ENCODE results near the gene DHFR2.
"Not testable (repeated sequence)": the region's sequence is repeated elsewhere in the genome, so short reads cannot be mapped to it uniquely, and the experiment has no call there.

Gene DHFR2

DNA sequence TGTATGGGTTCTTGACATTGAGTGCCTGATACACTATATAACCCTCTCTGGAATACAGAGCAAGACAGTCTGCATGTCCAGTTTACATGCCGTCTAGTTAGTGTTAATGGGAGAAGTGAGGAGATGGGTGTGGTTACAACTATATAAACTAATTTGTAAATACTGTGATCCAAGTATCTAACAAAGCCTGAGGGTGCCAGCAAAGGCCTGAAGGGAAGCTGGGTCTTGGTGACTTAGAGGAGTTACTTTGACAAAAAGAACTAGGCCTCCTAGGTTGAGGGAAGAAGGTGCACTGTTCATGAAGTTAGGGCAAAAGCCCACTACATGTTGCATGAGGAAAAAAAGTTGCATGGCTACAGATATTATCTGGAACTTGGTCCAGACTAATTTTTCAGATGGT lies 2.4 kb upstream of the DHFR2 start:
- no peak for DNase-seq

DNA sequence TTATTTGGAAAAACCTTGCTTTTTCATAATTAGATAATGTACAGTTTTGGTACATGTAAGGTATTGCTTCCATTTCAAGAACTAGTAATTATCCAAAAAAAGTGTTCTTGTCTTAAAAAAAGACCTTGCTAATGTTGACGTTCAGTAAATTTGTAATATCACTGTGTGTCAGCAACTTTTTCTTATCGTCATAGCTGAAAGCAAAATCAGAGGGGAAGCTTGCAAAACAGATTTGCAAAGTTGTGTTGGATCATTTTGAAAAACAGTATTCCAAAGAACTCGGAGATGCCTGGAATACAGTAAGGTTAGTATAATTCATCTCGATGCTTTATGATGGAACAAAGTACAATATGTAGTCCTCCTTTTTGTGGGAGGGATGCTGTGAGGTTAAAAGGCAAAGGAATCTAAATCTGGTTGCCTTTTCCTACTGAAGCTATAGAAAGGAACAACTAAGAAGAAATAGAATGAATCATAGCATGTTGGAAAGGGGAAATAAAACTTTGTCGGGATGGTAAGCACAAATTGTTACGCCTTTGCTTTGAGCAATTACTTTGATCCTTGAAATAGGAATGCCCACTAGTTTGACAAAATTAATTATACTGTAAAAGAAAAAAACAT lies 1.6 kb upstream of the DHFR2 start:
- DNase-seq = no peak

DNA sequence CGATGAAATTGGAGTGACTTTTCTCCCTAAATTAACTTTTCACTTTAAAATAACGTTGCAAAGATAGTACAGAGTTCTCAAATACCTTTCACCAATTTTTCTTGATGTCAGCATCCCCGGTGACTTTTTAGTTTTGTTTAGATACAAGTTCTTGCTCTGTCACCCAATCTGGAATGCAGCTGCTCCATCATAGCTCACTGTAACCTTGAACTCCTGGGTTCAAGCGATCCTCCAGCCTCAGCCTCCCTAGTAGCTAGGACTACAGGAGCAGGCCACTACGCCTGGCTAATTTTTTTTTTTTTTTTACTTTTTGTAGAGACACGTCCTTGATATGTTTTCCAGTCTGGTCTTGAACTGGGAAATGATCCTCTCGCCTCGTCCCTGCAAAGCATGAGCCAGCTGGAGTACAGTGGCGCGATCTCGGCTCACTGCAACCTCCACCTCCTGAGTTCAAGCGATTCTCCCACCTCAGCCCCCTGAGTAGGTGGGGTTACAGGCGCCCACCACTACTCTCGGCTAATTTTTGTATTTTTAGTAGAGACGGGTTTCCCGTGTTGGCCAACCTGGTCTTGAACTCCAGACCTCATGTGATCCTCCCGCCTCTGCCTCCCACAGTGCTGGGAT lies 892 bp upstream of the DHFR2 start:
- no peak for DNase-seq

DNA sequence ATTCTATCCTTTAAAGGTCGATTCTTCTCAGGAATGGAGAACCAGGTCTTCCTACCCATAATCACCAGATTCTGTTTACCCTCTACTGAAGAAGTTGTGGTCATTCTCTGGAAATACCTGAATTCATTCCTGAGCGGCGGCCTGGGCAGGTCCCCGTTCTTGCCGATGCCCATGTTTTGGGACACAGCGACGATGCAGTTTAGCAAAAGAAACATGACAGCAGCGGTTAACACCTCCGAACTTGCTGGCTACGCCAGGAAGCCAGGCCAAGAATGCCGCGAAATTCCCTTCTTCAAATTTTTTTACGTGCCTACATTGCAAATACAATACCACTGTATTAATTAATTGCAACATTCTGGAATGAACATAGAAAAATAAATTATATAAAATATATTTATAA lies 1.4 kb downstream of the DHFR2 start:
- no peak for DNase-seq

DNA sequence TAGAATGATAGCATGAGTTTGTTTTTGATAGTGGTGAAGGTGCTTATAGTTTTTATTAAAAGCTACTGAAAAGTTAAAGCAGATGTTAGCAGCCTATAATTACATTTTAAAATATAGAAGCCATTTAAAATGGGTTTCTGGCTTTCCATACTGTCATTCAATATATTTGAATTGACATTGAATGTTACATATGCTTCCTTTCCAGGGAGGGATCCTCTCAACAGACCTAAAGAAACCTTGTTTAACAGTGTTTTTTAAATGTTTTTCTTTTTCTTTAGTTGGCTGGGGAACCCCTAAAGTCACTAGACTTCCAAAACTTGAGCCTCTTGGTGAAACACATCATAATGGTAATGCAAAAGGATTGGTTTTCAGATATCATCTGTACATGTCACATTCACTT lies 12.2 kb downstream of the DHFR2 start:
- DNase-seq = no peak

DNA sequence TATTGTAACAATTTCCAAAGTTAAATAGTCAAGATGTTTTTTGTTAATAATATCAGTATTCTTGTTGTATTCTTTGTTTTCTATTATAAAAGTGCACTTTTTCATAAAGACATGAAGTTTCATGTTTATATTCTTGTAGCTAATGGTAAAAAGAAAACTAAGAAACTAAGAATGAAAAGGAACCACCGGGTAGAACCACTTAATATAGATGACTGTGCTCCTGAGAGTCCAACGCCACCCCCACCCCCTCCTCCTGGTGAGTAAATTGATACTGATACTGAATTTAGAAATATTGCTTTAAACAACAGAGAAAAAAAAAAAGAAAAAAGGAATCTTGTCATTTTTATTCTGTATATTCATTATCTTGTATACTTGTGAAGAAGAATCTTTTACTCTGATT lies 13.4 kb downstream of the DHFR2 start:
- DNase-seq = no peak

DNA sequence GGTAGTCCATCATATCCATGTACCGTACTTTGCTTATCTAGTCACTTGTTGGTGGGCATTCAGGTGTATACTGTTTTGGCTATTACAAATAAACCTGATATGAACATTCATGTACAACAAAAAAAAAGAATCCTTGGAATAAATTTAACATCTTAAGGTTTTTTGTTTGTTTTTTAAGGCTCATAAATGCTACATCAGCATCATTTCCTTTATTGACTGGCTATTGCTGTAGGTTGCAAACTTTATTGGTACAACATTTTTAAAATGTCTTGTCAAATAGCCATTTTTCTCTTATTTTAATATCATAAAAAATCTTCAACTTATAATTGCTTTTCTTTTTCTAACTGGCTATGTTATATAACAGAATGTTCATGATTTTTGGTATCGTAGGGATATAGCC lies 16.2 kb downstream of the DHFR2 start:
- no peak for DNase-seq

DNA sequence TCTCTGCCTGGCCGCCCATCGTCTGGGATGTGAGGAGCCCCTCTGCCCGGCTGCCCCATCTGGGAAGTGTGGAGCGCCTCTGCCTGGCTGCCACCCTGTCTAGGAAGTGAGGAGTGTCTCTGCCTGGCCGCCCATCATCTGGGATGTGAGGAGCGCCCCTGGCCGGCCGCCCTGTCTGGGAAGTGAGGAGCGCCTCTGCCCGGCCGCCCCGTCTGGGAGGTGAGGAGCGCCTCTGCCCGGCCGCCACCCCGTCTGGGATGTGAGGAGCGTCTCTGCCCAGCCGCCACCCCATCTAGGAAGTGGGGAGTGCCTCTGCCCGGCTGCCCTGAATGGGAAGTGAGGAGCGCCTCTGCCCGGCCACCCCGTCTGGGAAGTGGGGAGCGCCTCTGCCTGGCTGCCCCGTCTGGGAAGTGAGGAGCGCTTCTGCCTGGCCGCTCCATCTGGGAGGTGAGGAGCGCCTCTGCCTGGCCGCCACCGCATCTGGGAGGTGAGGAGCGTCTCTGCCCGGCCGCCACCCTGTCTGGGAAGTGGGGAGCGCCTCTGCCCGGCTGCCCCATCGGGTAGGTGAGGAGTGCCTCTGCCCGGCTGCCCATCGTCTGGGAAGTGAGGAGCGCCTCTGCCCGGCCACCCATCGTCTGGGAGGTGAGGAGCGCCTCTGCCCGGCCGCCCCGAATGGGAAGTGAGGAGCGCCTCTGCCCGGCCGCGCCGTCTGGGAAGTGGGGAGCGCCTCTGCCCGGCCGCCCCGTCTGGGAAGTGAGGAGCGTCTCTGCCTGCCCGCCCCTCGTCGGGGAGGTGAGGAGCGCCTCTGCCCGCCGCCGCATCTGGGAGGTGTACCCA lies 18.4 kb downstream of the DHFR2 start:
- DNase-seq = not testable (repeated sequence)

DNA sequence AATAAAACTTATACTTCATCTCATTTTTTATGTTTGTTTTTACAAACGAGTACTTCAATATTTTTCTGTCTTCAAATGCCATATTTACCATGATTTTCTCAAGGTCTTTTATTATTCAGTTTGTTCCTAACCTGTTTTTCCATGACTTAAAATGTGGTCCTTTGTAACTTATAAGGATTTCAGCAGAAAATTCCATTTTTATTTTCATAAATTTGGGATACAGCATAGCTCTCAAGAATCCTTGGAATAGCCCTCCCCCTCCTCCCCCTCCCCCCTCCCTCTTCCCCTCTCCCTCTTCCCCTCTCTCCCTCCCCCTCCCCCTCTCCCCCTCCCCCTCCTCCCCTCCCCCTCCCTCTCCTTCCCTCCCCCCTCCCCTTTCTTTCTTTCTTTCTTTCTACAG lies 19.4 kb downstream of the DHFR2 start:
- no peak for DNase-seq

DNA sequence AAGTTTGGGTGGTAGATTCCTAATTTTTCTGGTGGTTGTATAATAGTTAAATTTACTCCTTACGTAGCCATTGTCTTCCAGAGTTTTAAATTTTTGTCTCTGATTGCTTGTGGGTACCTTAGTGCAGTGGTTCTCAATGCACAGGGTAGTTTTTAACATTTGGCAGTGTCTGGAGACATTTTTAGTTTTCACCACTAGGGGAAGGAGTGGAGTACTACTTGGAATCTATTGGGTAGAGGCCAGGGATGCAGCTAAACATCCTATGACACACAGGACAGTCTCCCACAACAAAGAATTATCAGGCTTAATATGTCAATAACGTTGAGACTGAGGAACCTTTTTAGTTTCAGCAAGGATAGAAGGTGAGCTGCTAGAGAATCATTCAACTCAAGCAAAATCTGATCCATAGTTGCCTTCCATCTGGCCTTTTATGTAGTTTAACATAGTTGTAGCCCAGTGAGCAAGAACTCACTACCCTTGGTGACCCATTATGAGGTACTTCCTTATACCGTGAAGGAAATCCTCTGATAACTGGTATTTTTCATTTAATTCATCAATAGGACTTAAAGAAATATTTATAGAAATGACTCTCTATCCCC lies 25.7 kb downstream of the DHFR2 start:
- no peak for DNase-seq

DNA sequence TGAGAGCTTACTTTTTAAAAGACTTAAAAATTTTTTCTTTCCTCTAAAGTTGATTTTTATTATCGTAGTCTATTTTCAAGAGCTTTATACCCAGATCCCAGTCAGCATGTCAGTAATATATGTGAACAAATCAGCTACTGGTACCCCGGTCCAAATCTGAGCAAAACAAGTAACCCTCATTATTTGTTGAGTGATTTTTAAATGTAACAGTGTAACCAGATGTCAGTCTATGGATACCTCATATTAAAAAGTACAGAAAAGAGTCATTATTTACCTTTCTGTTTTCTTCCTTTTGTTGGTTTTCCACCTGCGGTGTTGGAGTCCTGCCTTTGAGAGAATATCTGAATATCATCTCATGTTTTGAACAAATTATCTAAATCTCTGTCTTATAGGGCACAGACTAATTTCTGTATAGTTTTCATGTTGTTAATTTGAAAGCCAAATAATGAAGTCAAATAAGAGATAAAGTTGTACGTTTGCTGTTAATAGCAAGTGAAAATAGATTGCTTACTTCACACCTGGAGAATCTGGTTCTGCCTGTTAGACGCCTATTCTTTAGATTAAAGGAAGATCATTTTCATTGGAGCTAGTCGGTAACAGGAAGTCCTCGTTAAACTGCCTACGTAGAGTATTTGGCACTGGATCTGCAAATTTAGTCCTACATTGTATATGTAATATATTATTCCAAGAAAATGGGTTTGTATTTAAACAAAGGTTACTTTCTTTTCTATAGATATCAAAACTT lies 34.5 kb downstream of the DHFR2 start, which contains the start of gene STX19:
Gene STX19 (minus strand): TSS at position 505 of the 745 bp plus-strand sequence. CDS start 13,328 bp downstream, outside the sequence.
- DNase-seq = no peak

DNA sequence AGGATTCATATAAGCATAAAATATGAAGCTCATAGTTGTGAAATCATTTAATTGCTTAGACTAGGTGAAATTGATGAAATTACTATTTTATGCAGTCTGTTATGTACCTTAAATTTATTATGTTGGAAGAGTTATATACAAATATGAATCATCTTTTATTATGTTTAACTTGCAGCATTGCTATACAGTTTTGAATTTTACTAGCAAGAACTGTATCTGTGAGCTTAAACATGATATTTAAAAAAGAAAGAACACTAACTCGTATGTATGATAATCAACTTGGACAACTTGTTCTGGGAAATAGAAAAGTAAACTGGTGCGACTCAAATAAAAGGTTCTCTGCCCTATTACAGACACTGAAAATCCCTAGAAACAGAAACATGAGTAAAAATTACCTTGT lies 36.1 kb downstream of the DHFR2 start:
- DNase-seq = no peak

DNA sequence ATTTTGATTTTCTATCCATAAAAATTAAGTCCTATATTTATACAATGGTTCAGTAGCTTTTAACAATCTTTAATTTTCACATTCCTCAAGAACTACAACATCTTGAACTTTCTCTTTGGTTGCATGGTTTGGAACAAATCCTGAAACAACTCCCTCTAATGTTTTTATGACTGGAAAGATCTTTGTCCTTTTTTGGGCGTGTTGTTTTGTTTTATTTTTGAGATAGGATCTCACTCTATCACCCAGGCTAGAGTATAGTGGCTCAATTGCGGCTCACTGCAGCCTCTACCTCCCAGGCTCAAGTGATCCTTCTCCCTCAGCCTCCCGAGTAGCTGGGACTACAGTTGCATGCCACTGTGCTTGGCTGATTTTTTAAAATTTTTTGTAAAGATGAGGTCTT lies 38.3 kb downstream of the DHFR2 start:
- no peak for DNase-seq

DNA sequence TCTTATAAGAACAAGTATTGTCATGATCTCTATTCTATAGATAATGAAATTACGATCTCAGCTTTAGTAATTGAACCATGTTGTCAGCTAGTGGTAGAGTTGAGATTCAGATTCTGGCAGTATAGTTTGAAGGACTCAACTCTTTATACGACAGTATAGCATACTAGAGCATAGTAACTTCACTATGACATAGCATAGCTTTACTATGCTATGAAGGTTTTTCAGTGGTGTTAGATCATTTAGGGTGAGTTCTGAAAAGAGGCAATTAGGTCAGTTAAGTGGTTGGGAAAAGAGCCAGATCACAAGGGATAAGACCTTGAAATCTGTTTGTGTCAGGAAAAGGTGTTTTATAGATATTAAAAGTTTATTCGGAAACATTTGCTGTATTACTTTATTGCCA lies 42.4 kb downstream of the DHFR2 start:
- DNase-seq = no peak

DNA sequence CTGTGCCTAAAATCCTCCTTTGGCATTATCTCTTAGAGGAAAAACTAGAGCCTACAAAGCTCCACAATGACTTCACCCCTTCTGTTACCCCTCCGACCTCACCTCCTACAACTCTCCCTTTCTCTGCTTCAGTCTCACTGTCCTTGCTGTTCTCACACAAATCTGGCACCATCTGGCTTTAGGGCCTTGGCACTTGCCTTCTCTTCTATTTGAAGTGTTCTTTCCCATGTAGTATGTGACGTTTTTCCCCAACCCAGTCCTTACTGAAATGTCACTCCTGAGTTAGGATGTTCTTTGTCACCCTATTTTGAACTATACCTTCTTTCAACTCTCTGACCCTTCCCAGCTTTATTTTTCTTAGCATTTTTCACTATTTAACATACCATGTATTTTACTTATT lies 43.1 kb downstream of the DHFR2 start:
- no peak for DNase-seq

DNA sequence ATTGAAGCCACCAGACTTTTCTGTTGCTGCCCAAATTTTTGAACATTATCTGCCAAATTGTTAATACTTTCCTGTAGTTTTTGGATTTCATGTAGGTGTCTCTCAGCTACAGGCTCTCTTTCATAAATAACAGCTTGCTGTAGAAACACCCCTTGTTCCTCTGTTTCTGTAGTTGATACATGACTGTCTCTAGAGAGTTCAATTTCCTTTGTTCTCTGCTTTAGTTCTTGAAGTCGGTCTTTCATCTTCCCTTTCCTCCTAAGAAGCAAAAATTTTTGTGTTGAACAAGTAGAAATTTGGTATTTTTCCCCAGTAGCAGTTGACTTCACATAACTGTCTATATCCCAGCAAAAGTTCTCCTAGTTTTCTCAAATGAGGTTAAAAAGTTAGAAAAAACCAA lies 47.7 kb downstream of the DHFR2 start:
- DNase-seq = no peak

DNA sequence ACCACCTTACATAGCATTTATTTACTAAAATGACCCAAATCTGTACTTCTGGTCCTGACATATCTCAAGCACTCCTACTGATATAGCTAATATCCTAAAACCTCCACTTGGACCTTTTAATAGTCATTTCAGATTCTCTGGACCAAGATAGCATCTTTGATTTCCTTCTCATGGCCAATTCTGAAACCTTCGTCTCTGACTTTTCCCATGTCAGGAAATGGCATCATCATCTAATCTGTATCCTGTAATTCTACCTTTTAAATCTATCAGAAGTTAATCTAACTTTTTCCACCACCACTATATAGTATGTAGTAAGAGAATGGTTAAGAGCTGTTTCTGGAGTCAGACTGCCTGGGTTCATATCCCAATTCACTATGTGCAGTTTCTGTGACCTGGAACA lies 50.5 kb downstream of the DHFR2 start:
- DNase-seq = no peak

DNA sequence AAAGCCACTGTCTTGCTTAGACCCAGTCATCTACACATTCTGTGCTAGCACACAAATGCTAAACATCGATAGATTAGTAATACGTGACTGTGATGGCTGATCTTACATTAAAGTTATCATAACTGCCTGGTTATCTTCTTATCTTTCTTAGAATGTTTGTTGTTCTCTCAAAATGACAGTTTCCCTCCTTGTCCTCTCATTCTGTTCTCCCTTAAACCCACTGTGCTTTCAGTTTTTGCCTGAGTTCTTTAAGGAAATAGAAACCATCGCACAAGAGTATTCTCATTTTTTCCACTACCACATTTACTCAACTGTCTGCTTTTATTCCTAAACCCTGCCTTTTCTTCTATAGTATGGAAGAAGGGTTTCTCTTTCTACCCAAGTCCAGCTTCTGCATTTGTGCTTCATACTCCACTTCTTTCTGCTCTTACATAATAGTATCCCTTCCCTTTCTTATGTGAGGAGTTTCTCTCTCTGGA lies 51.4 kb downstream of the DHFR2 start:
- no peak for DNase-seq

DNA sequence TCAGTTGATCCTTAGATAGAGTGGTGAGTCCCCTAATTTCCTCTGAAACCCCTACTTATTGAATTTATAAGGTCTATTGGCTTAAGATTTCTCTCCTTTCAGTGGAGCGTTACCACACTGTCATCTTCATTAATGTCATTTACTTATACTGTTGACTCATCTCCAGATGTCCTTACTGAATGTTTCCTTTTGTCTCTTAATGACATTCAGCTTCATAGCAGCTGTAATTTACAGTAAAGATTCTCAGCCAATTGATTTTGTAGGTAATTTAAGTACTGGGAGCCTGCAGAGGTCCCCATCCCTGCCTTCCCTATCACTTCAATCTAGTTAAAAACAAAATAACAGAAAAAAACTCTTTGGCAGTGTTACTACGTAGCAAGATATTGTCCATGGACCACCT lies 53.1 kb downstream of the DHFR2 start:
- DNase-seq = no peak

DNA sequence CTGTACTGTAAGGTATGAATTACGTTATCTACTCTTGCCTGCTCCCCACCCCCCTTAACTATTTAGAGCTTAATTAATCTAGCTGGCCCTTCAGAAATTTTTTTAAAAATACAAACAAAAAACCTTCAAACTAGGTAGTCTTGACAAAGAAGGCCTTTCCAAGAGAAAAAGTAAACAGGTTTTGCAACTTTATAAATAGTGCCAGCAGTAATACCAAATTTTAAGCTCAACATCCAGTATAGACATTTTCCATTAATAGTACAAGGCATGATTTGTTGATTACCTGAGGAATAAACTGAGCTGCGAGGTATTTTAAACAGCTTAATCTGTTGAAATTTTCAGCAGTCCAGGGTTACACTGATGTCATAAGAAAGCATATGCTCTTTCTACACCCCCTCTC lies 54.5 kb downstream of the DHFR2 start:
- no peak for DNase-seq

Data from activated T-cell treated with anti-CD3 and anti-CD28 coated beads, Interleukin-2, amount 50 U/mL, for 48 hours (primary cell).